ENCODE data around the gene PPT2.
A peak's percentile ranks its signal among the peaks of the same experiment; 100 is the strongest.
"Not testable (repeated sequence)": the region's sequence is repeated elsewhere in the genome, so short reads cannot be mapped to it uniquely, and the experiment has no call there.

PPT2 gene

DNA sequence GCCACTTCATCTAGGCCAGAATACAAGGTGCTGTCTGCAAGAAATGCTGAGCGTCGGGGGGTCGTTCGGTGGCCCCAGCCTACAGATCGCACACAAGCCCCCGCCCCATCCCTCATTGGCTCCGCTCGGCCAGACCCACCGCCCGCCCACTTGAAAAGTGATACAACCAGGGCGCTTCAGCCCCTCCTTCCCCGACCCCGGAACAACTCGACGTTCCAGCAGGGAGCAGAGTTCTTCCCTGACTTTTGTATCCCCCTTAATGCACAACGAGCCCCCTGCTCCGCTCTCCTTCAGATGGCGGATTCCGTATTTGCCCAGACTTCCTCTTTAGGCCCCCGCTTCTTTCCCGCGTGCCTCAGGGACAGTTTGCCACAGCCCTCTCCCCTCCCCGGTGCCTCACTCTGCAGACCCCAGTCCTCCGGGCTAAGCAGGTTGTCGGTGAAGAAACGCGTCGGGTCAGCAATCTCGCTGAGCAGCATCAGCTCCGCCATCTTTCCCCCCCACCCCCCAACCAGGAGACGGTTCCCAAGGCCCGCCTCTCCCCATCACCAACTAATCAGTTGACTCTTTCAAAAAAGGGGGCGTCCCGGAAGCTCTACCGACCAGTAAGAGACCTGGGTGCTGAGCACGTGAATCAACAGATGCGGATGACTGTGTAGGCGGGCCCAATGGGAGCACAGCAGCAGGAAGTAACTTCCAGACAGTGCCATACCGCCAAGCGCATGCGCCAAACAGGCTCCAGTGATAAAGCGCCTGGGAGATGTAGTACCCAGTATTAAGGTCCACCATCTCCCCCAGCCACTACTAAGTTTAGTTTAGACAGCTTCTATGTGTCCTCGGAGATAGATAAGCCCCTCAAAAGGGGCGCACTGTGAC lies 26.0 kb upstream of the PPT2 start, which contains the start of gene ATF6B:
Gene ATF6B (minus strand): TSS at position 530 of the 876 bp plus-strand sequence. CDS start 39 bp downstream, at position 491.
- peak; percentile 97 for DNase-seq

DNA sequence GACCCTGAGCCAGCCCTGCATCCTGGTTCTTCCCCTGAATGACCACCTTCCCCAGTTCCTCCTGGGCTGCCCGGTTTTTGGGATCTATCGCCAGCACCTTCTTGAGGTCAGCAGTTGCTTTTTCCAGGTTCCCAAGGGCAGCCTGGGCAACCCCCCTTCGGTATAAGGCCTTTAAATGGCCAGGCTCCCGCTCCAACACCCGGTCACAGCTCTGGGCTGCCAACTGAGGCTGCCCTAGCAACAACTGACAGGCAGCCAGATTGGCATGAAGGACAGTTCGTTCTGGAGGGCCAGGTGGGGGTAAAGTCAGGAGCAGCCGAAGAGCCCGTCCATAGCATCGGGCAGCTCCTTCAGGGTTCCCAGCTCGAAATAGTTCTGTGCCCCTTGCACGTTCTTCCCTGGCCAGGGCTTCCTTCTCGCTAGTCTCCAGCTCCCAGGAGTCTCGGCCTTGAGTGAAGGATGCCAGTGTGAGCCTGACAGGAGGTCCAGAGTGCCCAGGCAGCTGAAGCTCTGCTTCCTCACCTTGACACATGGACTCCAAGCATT lies 25.1 kb upstream of the PPT2 start:
- no peak for DNase-seq

- no peak for DNase-seq
Measured at GRCh38 chr6:32129297-32130088, 24.4 kb upstream of the PPT2 start.

DNA sequence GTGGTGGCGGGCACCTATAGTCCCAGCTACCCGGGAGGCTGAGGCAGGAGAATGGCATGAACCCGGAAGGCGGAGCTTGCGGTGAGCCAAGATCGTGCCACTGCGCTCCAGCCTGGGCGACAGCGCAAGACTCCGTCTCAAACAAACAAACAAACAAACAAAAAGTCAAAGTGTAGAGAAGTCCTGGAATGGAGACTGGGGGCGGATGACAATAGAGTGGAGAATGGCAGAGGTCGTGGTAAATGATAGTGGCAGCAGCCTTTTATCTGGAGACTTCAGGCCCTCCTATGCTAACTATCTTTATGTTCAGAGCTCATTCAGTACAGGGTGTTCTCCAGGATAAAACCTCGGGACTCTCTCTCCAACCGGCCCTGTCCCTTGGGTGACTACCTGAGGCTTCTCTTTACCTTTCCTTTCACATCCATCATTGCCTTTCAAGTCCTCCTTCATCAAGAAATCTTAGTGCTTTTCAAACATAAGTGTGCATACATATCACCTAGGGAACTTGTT lies 22.4 kb upstream of the PPT2 start:
- DNase-seq: no peak

GRCh38 chr6:32132110-32132509 lies 21.8 kb upstream of the PPT2 start:
- DNase-seq: no peak

GRCh38 chr6:32133786-32134185 lies 20.2 kb upstream of the PPT2 start:
- DNase-seq: no peak

- DNase-seq: no peak
Measured at GRCh38 chr6:32137454-32137853, 16.5 kb upstream of the PPT2 start.

- no peak for DNase-seq
Measured at GRCh38 chr6:32139590-32139989, 14.4 kb upstream of the PPT2 start.

DNA sequence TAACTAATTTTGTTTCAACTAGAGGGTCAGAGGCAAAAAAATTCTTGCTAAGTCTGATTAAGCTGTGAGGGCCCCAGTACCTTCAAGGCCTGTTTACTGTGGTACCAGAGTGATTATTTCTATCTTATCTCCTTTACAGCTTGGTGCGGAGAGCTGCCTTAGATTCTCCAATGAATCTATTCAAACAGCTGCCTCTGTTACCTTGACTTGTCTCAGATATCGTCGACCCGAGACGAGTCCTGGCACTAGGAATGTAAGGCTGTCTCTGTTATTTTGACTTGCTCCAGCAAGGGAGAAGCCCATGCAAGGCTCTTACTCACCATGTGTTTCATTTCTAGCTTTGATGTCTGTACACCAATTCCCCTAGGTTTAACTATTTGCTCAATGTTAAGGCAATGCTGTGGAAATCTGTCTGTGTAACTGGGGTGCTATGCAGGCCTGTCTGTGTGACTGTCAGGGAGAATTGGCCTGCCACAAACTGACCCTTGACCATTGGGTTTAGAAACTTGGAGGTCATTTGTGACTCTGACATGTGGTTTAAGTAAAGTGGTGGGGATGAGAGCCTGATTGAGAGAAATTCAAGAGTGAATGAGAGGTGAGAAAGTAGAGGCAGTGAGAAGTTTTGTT lies 13.4 kb upstream of the PPT2 start:
- DNase-seq: no peak

DNA sequence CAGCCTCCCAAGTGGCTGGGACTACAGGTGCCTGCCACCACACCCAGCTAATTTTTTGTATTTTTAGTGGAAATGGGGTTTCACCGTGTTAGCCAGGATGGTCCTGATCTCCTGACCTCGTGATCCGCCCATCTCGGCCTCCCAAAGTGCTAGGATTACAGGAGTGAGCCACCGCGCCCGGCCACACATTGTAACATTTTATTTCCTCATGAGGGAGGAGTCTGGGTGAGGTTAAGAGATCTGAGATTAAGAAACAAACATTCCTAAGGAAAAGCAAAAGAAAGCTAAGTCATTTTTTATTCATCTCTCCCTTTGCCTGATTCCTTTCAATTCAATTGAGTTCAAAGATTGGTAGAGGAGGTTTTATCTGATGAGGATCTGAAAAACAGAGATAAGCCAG lies 9.7 kb upstream of the PPT2 start:
- DNase-seq: not testable (repeated sequence)

DNA sequence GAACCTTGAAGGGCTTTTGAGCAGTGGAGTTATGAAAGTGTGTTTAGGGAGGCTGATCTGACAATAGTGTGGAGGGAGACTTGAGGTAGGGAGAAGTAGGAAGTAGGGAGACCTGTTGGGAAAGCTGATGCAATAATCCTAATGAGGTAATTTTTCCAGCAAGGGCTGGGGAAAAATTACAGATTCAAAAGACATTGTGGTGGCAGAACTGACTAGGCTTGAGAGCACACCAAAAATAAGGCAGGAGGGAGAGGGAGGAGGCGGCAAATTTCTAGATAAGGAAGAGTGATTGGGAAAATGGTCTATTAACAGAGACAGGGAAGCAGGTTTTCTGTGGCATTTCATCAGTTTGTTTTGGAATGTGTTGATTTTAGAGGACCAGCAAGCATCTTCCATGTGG lies 7.7 kb upstream of the PPT2 start:
- no peak for DNase-seq

GRCh38 chr6:32146687-32147086 lies 7.3 kb upstream of the PPT2 start:
- no peak for DNase-seq

DNA sequence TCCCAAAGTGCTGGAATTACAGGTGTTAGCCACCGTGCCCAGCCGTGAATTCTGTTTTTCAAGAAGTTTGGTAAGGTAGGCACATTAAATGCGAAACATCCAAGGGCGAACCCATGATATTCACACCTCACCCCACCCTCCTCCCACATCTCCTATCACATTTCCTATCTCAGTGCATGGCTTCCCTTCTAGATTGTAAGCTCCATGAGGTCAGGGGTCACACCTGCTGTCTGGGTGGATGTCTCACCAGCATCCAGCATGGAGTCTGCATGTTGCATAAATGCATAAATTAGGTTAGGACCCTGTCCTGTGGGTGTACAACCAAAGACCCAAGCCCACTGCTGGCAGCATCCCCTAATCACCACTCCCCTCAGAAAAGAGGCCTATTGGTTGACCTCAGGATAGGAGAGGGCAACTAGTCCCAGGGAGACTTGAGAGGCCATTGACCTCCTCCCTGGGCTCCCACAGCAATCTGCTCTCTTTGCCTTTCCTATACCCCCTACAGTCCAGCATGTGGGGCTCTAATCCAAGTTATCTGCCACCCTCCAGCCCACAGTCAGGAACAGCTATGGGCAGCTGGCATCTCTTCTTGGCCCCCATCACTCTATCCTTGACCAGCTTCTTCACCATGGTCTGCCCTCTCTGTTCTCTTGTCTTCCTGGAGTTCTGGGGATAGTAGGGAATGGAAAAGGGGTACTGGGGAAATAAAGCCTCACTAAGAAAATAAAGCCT lies 6.4 kb upstream of the PPT2 start:
- no peak for DNase-seq

- no peak for DNase-seq
Measured at GRCh38 chr6:32148289-32149091, 5.5 kb upstream of the PPT2 start.

- DNase-seq: no peak
Measured at GRCh38 chr6:32149092-32149755, 4.7 kb upstream of the PPT2 start.

DNA sequence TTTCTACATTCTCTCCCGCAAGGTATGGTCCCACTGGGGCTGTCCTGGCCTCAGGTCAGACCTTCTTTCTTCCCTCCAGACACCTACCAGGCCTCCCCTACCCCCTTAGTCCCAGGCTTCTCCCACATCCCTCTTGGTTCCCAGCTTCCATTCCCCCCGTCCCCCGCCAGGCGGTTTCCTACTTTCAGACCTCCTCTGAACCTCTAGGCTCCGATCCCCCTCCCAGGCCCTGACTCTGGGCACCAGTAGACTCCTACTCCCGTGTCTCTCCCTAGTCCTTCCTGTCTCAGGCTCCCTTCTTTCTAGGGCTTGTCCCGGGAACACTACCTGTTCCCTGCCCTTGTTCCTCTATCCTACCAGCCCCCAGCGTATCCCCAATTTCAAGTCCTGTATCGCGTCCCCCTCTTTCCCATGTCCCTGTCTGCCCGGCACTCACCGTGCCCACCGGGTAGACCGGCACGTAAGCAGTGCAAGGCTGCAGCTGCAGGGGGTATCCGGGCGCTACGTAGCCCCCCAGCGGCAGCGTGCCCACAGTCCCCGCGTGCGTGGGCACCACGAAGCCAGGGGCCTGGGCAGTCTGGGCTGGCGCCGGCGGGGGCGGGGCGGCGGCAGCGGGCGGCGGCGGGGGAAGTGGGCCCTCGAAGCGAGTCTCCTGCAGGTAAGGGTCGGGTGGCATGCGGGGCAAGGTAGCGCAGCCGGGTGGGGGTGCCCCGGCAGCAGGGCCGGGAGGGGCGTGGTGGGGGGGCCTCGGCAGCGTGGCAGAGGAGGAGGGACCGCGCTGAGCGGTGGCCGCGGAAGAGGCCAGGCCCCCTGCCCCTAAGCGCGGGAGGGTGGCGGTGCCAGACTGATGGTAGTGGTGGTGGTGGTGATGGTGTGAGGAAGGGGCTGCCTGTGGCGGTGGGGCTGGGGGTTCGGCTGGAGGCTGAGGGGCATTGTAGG lies 3.7 kb upstream of the PPT2 start:
- DNase-seq: no peak

DNA sequence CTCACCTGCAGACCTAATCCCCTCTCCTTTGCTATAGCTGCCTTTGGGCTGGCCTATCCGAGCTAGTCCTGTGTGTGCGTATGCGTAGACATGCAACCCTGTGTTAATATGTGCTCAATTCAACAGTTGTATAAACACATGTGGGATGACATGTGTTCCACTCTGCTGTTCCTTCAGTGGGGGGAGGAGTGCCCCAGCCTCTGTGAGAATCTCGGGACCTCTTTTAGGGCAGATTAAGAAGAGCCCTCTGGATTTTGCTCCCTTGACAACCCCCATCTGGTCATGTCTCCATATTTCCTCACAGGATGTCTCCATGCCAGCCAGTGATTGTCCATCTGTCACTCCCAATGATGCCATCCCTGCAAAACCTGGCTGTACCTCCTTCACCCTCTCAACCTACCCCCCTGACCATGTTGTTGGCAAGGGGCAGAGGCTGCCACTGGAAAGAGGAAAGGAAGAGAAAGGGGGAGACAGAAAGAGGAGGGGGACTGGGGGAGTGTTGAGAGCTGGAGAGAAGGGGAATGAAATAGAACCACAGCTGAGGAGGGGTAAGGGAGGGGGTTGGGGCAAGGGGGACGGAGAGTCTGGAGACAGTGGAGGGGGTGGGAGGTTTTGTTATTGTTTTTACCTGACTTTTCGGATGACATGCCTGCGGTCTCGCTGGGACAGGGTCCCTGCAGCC lies 2.6 kb upstream of the PPT2 start:
- DNase-seq: no peak

GRCh38 chr6:32151863-32152768 lies 1.8 kb upstream of the PPT2 start, which contains the start of gene PRRT1:
TSS of gene PRRT1 (minus strand) at chr6:32151939. CDS start at chr6:32151827, 112 bp downstream.
- DNase-seq: no peak
